Gastrocnemius medialis (tissue), 4 donors: ENCODE data around the gene OR52N4.

Experiments used
- POLR2A ChIP-seq, 2 donors: fragments of 450-650 bp; IDR thresholded peaks; one replicate each; pipeline ENCODE4 v1.6.1; 2017; ENCODE audit warnings: antibody characterized with exemption in 2 of 2, mild to moderate bottlenecking in 2 of 2, moderate library complexity in 2 of 2
- TF ChIP-seq, protein P1 (sequence below), 5 experiments: fragments of 450-650 bp in 3 of 5; fragments of 200-600 bp in 2 of 5; sonication (generic) in 2 of 5; IDR thresholded peaks in 4 of 5; conservative IDR thresholded peaks in 1 of 5; 1 replicate in 4 of 5; 2 replicates in 1 of 5; pipeline ENCODE4 v1.5.1; 2016 to 2019; ENCODE audit warnings: antibody characterized with exemption in 5 of 5, mild to moderate bottlenecking in 3 of 5, moderate library complexity in 3 of 5

DNA sequence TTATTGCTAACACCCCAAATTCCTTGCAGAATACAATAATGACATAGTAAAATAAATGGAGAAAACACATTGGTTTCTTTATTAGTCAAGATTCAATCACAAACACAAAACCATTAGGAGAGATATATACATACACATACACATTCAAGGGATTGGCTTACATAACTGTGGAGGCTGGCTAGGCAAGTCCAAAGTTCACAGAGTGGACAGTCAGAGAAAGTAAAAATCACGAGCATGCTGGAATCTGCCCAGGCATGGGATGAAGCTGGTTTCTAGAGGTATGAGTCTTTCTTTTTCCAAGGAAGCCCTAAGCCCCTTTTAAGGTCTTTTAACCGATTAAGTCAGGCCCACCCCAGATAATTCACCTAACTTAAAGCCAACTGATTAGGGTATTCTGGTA lies 31.4 kb upstream of the OR52N4 start:
- TF ChIP-seq, protein P1, sequence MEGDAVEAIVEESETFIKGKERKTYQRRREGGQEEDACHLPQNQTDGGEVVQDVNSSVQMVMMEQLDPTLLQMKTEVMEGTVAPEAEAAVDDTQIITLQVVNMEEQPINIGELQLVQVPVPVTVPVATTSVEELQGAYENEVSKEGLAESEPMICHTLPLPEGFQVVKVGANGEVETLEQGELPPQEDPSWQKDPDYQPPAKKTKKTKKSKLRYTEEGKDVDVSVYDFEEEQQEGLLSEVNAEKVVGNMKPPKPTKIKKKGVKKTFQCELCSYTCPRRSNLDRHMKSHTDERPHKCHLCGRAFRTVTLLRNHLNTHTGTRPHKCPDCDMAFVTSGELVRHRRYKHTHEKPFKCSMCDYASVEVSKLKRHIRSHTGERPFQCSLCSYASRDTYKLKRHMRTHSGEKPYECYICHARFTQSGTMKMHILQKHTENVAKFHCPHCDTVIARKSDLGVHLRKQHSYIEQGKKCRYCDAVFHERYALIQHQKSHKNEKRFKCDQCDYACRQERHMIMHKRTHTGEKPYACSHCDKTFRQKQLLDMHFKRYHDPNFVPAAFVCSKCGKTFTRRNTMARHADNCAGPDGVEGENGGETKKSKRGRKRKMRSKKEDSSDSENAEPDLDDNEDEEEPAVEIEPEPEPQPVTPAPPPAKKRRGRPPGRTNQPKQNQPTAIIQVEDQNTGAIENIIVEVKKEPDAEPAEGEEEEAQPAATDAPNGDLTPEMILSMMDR (IDR thresholded peaks at IDR 0.05 in 4 of 5, conservative IDR thresholded peaks at IDR 0.05 in 1 of 5) = no peak
- no peak for TF ChIP-seq POLR2A (IDR thresholded peaks at IDR 0.05)
